ENCODE measurements around the gene IRAK3. TPM values are rescaled to one million over a fixed set of nuclear protein-coding genes. Genes with fewer than 3 reads are reported as not detected.

IRAK3 gene
- not detected in 2 replicates for total RNA-seq (2014; rRNA removed; shearing (Covaris generic))

GRCh38 chr12:66188584-66189485 lies at the start of gene IRAK3:
IRAK3 (plus strand) TSS chr12:66189214; CDS start chr12:66189300, 86 bp downstream.
- no peaks in the 10 kb centered on the region for H3K9me3 ChIP-seq (replicated peaks)
- no peak within 1 kb of the TSS for H3K27ac ChIP-seq
- no peak for DNase-seq (ENCODE audit: low read depth in 1 of 2, low spot score in 2 of 2)
- H3K4me1 ChIP-seq (replicated peaks) = peaks cover 6% of the 10 kb centered on the region
- no peaks in the 10 kb centered on the region for H3K36me3 ChIP-seq
- no peaks in the 10 kb centered on the region for H3K27me3 ChIP-seq (replicated peaks)
- no peak within 1 kb of the TSS for H3K4me3 ChIP-seq

GRCh38 chr12:66139328-66139727 lies 49.7 kb upstream of the IRAK3 start:
- Histone ChIP-seq H3K4me3 (no peak overlapping the region), H3K27me3 (replicated peaks) (no peaks in the 10 kb centered on the region), H3K36me3 (peaks cover 75% of the 10 kb centered on the region)

GRCh38 chr12:66140731-66141130 lies 48.3 kb upstream of the IRAK3 start:
- no peaks in the 10 kb centered on the region for H3K9me3 ChIP-seq (replicated peaks)
- H3K4me3 ChIP-seq = no peak overlapping the region
- H3K27ac ChIP-seq = no peak overlapping the region
- H3K36me3 ChIP-seq = peaks cover 89% of the 10 kb centered on the region
- no peak for DNase-seq (ENCODE audit: low read depth in 1 of 2, low spot score in 2 of 2)
- peaks cover 10% of the 10 kb centered on the region for H3K4me1 ChIP-seq (replicated peaks)
- no peaks in the 10 kb centered on the region for H3K27me3 ChIP-seq (replicated peaks)

More at GRCh38 chr12:66139328-66139727, 49.7 kb upstream of the IRAK3 start:
- DNase-seq (ENCODE audit: low read depth in 1 of 2, low spot score in 2 of 2) = no peak
- H3K27ac ChIP-seq = no peak overlapping the region
- H3K4me1 ChIP-seq (replicated peaks) = no peaks in the 10 kb centered on the region
- H3K9me3 ChIP-seq (replicated peaks) = no peaks in the 10 kb centered on the region

GRCh38 chr12:66141299-66141698 lies 47.7 kb upstream of the IRAK3 start:
- no peak overlapping the region for H3K4me3 ChIP-seq
- no peak for DNase-seq (ENCODE audit: low read depth in 1 of 2, low spot score in 2 of 2)
- no peaks in the 10 kb centered on the region for H3K27me3 ChIP-seq (replicated peaks)
- no peaks in the 10 kb centered on the region for H3K9me3 ChIP-seq (replicated peaks)
- peaks cover 91% of the 10 kb centered on the region for H3K36me3 ChIP-seq
- peaks cover 10% of the 10 kb centered on the region for H3K4me1 ChIP-seq (replicated peaks)
- no peak overlapping the region for H3K27ac ChIP-seq

- no peaks in the 10 kb centered on the region for H3K9me3 ChIP-seq (replicated peaks)
- no peak for DNase-seq (ENCODE audit: low read depth in 1 of 2, low spot score in 2 of 2)
- H3K27me3 ChIP-seq (replicated peaks) = no peaks in the 10 kb centered on the region
- H3K27ac ChIP-seq = no peak overlapping the region
- peaks cover 78% of the 10 kb centered on the region for H3K36me3 ChIP-seq
- H3K4me3 ChIP-seq = no peak overlapping the region
- H3K4me1 ChIP-seq (replicated peaks) = peaks cover 10% of the 10 kb centered on the region
Observed at GRCh38 chr12:66142826-66143225, 46.2 kb upstream of the IRAK3 start.

GRCh38 chr12:66143868-66144267 lies 45.1 kb upstream of the IRAK3 start:
- peaks cover 73% of the 10 kb centered on the region for H3K36me3 ChIP-seq
- H3K4me3 ChIP-seq = no peak overlapping the region
- H3K9me3 ChIP-seq (replicated peaks) = no peaks in the 10 kb centered on the region
- DNase-seq (ENCODE audit: low read depth in 1 of 2, low spot score in 2 of 2) = no peak
- no peak overlapping the region for H3K27ac ChIP-seq
- H3K4me1 ChIP-seq (replicated peaks) = peaks cover 10% of the 10 kb centered on the region
- no peaks in the 10 kb centered on the region for H3K27me3 ChIP-seq (replicated peaks)

- H3K27ac ChIP-seq = peak overlapping the region; percentile 69
- peaks cover 70% of the 10 kb centered on the region for H3K36me3 ChIP-seq
- peak in 1 of 2 experiments; percentile 71 for DNase-seq (ENCODE audit: low read depth in 1 of 2, low spot score in 2 of 2)
Observed at GRCh38 chr12:66144791-66145754, 43.9 kb upstream of the IRAK3 start.

GRCh38 chr12:66149702-66150398 lies 39.2 kb upstream of the IRAK3 start:
- Histone ChIP-seq H3K9me3 (replicated peaks) (no peaks in the 10 kb centered on the region), H3K4me3 (no peak overlapping the region), H3K27ac (no peak overlapping the region), H3K27me3 (replicated peaks) (no peaks in the 10 kb centered on the region), H3K4me1 (replicated peaks) (peaks cover 7% of the 10 kb centered on the region), H3K36me3 (peaks cover 25% of the 10 kb centered on the region)
- DNase-seq (ENCODE audit: low read depth in 1 of 2, low spot score in 2 of 2) = no peak

More at GRCh38 chr12:66144791-66145754, 43.9 kb upstream of the IRAK3 start:
- peaks cover 10% of the 10 kb centered on the region for H3K4me1 ChIP-seq (replicated peaks)
- no peaks in the 10 kb centered on the region for H3K27me3 ChIP-seq (replicated peaks)
- H3K4me3 ChIP-seq = no peak overlapping the region
- H3K9me3 ChIP-seq (replicated peaks) = no peaks in the 10 kb centered on the region

GRCh38 chr12:66152732-66153131 lies 36.3 kb upstream of the IRAK3 start:
- H3K9me3 ChIP-seq (replicated peaks) = no peaks in the 10 kb centered on the region
- no peaks in the 10 kb centered on the region for H3K4me1 ChIP-seq (replicated peaks)
- H3K27ac ChIP-seq = no peak overlapping the region
- H3K4me3 ChIP-seq = no peak overlapping the region
- H3K27me3 ChIP-seq (replicated peaks) = no peaks in the 10 kb centered on the region
- H3K36me3 ChIP-seq = peaks cover 9% of the 10 kb centered on the region
- no peak for DNase-seq (ENCODE audit: low read depth in 1 of 2, low spot score in 2 of 2)

GRCh38 chr12:66154776-66155175 lies 34.2 kb upstream of the IRAK3 start:
- Histone ChIP-seq H3K27ac (no peak overlapping the region), H3K4me1 (replicated peaks) (no peaks in the 10 kb centered on the region), H3K36me3 (peaks cover 15% of the 10 kb centered on the region), H3K9me3 (replicated peaks) (no peaks in the 10 kb centered on the region), H3K27me3 (replicated peaks) (no peaks in the 10 kb centered on the region), H3K4me3 (no peak overlapping the region)
- DNase-seq (ENCODE audit: low read depth in 1 of 2, low spot score in 2 of 2) = no peak

- Histone ChIP-seq H3K36me3 (peaks cover 21% of the 10 kb centered on the region), H3K27ac (no peak overlapping the region), H3K4me3 (no peak overlapping the region), H3K4me1 (replicated peaks) (no peaks in the 10 kb centered on the region), H3K27me3 (replicated peaks) (no peaks in the 10 kb centered on the region), H3K9me3 (replicated peaks) (no peaks in the 10 kb centered on the region)
- no peak for DNase-seq (ENCODE audit: low read depth in 1 of 2, low spot score in 2 of 2)
Observed at GRCh38 chr12:66156654-66157053, 32.4 kb upstream of the IRAK3 start.

GRCh38 chr12:66159123-66159522 lies 29.9 kb upstream of the IRAK3 start:
- H3K27me3 ChIP-seq (replicated peaks) = no peaks in the 10 kb centered on the region
- H3K9me3 ChIP-seq (replicated peaks) = no peaks in the 10 kb centered on the region
- no peak overlapping the region for H3K27ac ChIP-seq
- DNase-seq (ENCODE audit: low read depth in 1 of 2, low spot score in 2 of 2) = no peak
- no peaks in the 10 kb centered on the region for H3K4me1 ChIP-seq (replicated peaks)
- H3K4me3 ChIP-seq = no peak overlapping the region
- H3K36me3 ChIP-seq = peaks cover 27% of the 10 kb centered on the region

- Histone ChIP-seq H3K4me3 (no peak overlapping the region), H3K36me3 (peaks cover 40% of the 10 kb centered on the region), H3K27ac (no peak overlapping the region), H3K27me3 (replicated peaks) (no peaks in the 10 kb centered on the region), H3K9me3 (replicated peaks) (no peaks in the 10 kb centered on the region), H3K4me1 (replicated peaks) (no peaks in the 10 kb centered on the region)
- DNase-seq (ENCODE audit: low read depth in 1 of 2, low spot score in 2 of 2) = no peak
Observed at GRCh38 chr12:66160704-66161103, 28.3 kb upstream of the IRAK3 start.
